Cardiac muscle cell (in vitro differentiated cells and primary cell): Measurements from ENCODE around the gene ASAH2. TPM values are rescaled to one million over a fixed set of nuclear protein-coding genes. Genes with fewer than 3 reads are reported as not detected.

Experiments used
- DNase-seq, 2 donors: peaks; one replicate each; pipeline versions ENCODE4 v3.0.0 to v3.0.0-alpha.2; 2010 to 2017; ENCODE audit warnings: low read depth in 1 of 2, low spot score in 1 of 2
- H3K27ac ChIP-seq: fragments of 200-600 bp; sonication (generic); 2 replicates; pipeline ENCODE4 v1.5.1; 2016
- H3K27me3 ChIP-seq: fragments of 200-600 bp; sonication (generic); 2 replicates; pipeline ENCODE4 v1.6.0; 2016; ENCODE audit warnings: control low read depth
- H3K36me3 ChIP-seq: fragments of 200-600 bp; sonication (generic); 2 replicates; pipeline ENCODE4 v1.5.1; 2016; ENCODE audit warnings: control low read depth
- H3K4me1 ChIP-seq: fragments of 200-600 bp; sonication (generic); 2 replicates; pipeline ENCODE4 v1.8.1; 2017; ENCODE audit warnings: low read depth, mild to moderate bottlenecking, mixed run types
- H3K4me3 ChIP-seq: fragments of 200-600 bp; sonication (generic); 2 replicates; pipeline ENCODE4 v1.5.1; 2016; ENCODE audit warnings: mild to moderate bottlenecking
- H3K9me3 ChIP-seq: fragments of 200-600 bp; sonication (generic); 2 replicates; pipeline ENCODE4 v1.5.1; 2017; ENCODE audit warnings: low read depth, mild to moderate bottlenecking, control low read depth
- CTCF ChIP-seq: IDR thresholded peaks from 2 replicates; pipeline ENCODE4 v1.5.1; 2012; ENCODE audit warnings: low read depth, mild to moderate bottlenecking, low read length
- polyA plus RNA-seq: library from polyadenylated mRNA; unstranded; fragments of >200 nt; fragmentation: Nextera tagmentation; extraction: Ambion mirVana; gene quantifications from 2 replicates; pipeline ENCODE4 v1.2.1, GENCODE V29; 2016
- total RNA-seq: library from RNA; depleted of rRNA; stranded (reverse); fragments of >200 nt; gene quantifications from 2 replicates; pipeline ENCODE4 v1.2.3, GENCODE V29; 2016

ASAH2 gene
- total and polyA plus RNA-seq, 2 experiments from 2014 or later = 0.12 to 0.15 TPM

- Histone ChIP-seq H3K27ac (no peak overlapping the region), H3K4me1 (no peaks in the 10 kb centered on the region), H3K4me3 (no peak overlapping the region), H3K36me3 (no peaks in the 10 kb centered on the region), H3K27me3 (peaks cover 4% of the 10 kb centered on the region), H3K9me3 (no peaks in the 10 kb centered on the region)
- TF ChIP-seq CTCF = peak; percentile 59
- DNase-seq = peak; percentile 56 to 71
These were observed 26.9 kb downstream of the ASAH2 start for GRCh38 chr10:50224330-50224952.

- no peaks in the 10 kb centered on the region for H3K4me1 ChIP-seq
- TF ChIP-seq CTCF = no peak
- H3K9me3 ChIP-seq = no peaks in the 10 kb centered on the region
- H3K4me3 ChIP-seq = no peak overlapping the region
- no peak overlapping the region for H3K27ac ChIP-seq
- no peaks in the 10 kb centered on the region for H3K36me3 ChIP-seq
- DNase-seq = no peak
- H3K27me3 ChIP-seq = no peaks in the 10 kb centered on the region
These were observed 29.1 kb downstream of the ASAH2 start for GRCh38 chr10:50222199-50222598.

- no peak for DNase-seq
- no peaks in the 10 kb centered on the region for H3K27me3 ChIP-seq
- no peak overlapping the region for H3K27ac ChIP-seq
- no peak overlapping the region for H3K4me3 ChIP-seq
- no peak for TF ChIP-seq CTCF
- H3K36me3 ChIP-seq = no peaks in the 10 kb centered on the region
- no peaks in the 10 kb centered on the region for H3K9me3 ChIP-seq
- H3K4me1 ChIP-seq = no peaks in the 10 kb centered on the region
These were observed 29.8 kb downstream of the ASAH2 start for GRCh38 chr10:50221470-50221869.

- no peaks in the 10 kb centered on the region for H3K4me1 ChIP-seq
- H3K9me3 ChIP-seq = no peaks in the 10 kb centered on the region
- DNase-seq = no peak
- no peaks in the 10 kb centered on the region for H3K36me3 ChIP-seq
- no peak overlapping the region for H3K4me3 ChIP-seq
- H3K27me3 ChIP-seq = no peaks in the 10 kb centered on the region
- no peak for TF ChIP-seq CTCF
- no peak overlapping the region for H3K27ac ChIP-seq
These were observed 31.7 kb downstream of the ASAH2 start for GRCh38 chr10:50219646-50220045.

- no peak for TF ChIP-seq CTCF
- Histone ChIP-seq H3K27me3 (no peaks in the 10 kb centered on the region), H3K36me3 (no peaks in the 10 kb centered on the region), H3K27ac (no peak overlapping the region), H3K4me1 (no peaks in the 10 kb centered on the region), H3K9me3 (no peaks in the 10 kb centered on the region), H3K4me3 (no peak overlapping the region)
- no peak for DNase-seq
These were observed 32.1 kb downstream of the ASAH2 start for GRCh38 chr10:50219200-50219599.
